GM12865 (cell line): ENCODE data around the gene MICU2.

Source experiments
- DNase-seq: peaks from one replicate; pipeline ENCODE4 v3.0.0; 2010; ENCODE audit warnings: low read depth
- H3K4me3 ChIP-seq: 2 replicates; pipeline ENCODE4 v1.5.1; 2011; ENCODE audit warnings: mild to moderate bottlenecking, low read depth, low read length, control low read depth
- CTCF ChIP-seq: IDR thresholded peaks from 2 replicates; pipeline ENCODE4 v1.5.1; 2011; ENCODE audit warnings: low read length, control low read depth, low read depth, inconsistent platforms; ENCODE audit not compliant: insufficient read depth; ENCODE audit errors: missing control alignments

The MICU2 gene

DNA sequence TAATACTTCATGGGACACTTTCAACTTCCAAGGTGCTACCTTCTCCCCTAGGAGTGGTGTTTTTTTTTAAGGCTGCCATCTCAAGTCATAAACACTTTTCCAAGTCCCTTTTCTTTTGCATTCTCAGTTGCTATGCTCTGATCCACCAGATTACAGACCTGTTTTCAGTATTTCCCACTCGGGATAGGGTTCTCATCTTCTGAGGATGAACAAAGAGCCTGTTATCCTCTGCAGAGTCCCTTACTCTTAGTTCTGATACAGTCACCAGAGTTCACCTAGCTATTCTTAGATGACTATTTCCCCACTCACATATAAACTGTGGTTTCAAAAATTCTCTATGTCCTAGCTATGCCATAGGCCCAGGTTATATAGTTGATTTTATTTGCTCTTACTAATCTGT, 160.8 kb downstream of the MICU2 start:
- TF ChIP-seq CTCF: no peak
- DNase-seq: no peak
- H3K4me3 ChIP-seq: no peak overlapping the region
